Kidney epithelial cell (primary cell): ENCODE results near the gene ANKRD17. TPM values are rescaled to one million over a fixed set of nuclear protein-coding genes. Genes with fewer than 3 reads are reported as not detected.

Source experiments
- DNase-seq: peaks from one replicate; pipeline ENCODE4 v3.0.0-alpha.2; 2010; ENCODE audit warnings: low read depth
- H3K27me3 ChIP-seq: 2 replicates; pipeline ENCODE4 v1.6.0; 2011; ENCODE audit warnings: low read length; ENCODE audit not compliant: control insufficient read depth, insufficient read depth
- H3K36me3 ChIP-seq: 2 replicates; pipeline ENCODE4 v1.5.1; 2011; ENCODE audit warnings: low read length; ENCODE audit not compliant: control insufficient read depth, insufficient read depth
- H3K4me3 ChIP-seq: 2 replicates; pipeline ENCODE4 v1.5.1; 2011; ENCODE audit warnings: low read depth, mild to moderate bottlenecking, control low read depth, low read length
- CTCF ChIP-seq: IDR thresholded peaks from 2 replicates; pipeline ENCODE4 v1.5.1; 2011; ENCODE audit warnings: mild to moderate bottlenecking, moderate library complexity, low read length, control low read depth, inconsistent platforms; ENCODE audit not compliant: insufficient read depth, poor library complexity, severe bottlenecking
- total RNA-seq: library from RNA; depleted of rRNA; stranded (reverse); fragments of >200 nt; gene quantifications from 2 replicates; pipeline ENCODE4 v1.2.3, GENCODE V29; 2015

The ANKRD17 gene
- total RNA-seq, 1 donor from 2014 or later, result 39.9 TPM

- no peaks in the 10 kb centered on the region for H3K27me3 ChIP-seq
- H3K36me3 ChIP-seq, result no peaks in the 10 kb centered on the region
- TF ChIP-seq CTCF, result no peak
- H3K4me3 ChIP-seq, result no peak overlapping the region
- no peak for DNase-seq
These were observed 204.6 kb downstream of the ANKRD17 start for GRCh38 chr4:73053974-73054480.

GRCh38 chr4:73053076-73053475 is 205.5 kb downstream of the ANKRD17 start:
- no peak for TF ChIP-seq CTCF
- no peak for DNase-seq

GRCh38 chr4:73051625-73052024 is 207.0 kb downstream of the ANKRD17 start:
- TF ChIP-seq CTCF, result no peak
- Histone ChIP-seq H3K27me3 (no peaks in the 10 kb centered on the region), H3K4me3 (no peak overlapping the region), H3K36me3 (no peaks in the 10 kb centered on the region)
- no peak for DNase-seq

More at GRCh38 chr4:73053076-73053475, 205.5 kb downstream of the ANKRD17 start:
- H3K4me3 ChIP-seq, result no peak overlapping the region
- H3K36me3 ChIP-seq, result no peaks in the 10 kb centered on the region
- no peaks in the 10 kb centered on the region for H3K27me3 ChIP-seq

- TF ChIP-seq CTCF, result no peak
- no peak for DNase-seq
- H3K27me3 ChIP-seq, result no peaks in the 10 kb centered on the region
- H3K4me3 ChIP-seq, result no peak overlapping the region
- no peaks in the 10 kb centered on the region for H3K36me3 ChIP-seq
These were observed 212.7 kb downstream of the ANKRD17 start for GRCh38 chr4:73045879-73046278.

DNA sequence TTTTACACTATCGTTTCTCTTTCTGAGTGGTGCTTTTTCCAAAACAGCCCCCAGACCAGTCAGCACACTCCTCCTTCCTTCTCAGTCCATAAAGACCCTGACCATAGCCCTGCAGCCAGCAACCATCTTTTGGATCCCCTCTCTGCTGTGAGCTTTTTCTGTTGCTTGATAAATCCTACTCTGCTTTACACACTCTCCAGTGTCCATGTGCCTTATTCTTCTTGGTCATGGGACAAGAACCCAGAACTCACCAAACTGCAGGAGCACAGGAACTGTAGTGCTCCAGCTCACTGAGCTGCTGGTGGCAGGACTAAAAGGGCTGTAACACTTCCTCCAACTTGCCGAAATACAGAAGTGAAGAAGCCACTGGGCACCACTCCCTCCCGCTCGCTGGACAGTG is 221.5 kb downstream of the ANKRD17 start:
- no peak for DNase-seq
- H3K36me3 ChIP-seq, result no peaks in the 10 kb centered on the region
- H3K4me3 ChIP-seq, result no peak overlapping the region
- no peaks in the 10 kb centered on the region for H3K27me3 ChIP-seq
- no peak for TF ChIP-seq CTCF

DNA sequence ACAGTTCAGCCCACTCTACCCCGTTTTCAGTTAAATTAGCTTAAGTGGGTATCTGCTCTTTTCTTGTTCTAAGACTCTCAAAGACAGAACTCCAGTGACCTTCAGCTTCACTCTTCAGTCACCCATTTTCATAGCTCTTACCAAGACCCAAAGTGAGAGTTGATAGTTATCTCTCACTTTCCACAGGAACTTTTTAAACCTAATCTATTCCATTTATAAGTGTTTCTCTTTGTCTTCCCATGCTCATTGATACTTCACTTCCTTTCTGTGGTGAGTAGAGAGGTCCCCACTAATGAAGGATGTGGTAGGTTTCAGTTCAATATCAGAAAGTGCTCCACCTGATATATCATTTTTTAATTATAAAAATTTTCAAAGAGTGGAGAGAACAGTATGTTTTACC is 222.5 kb downstream of the ANKRD17 start:
- no peak for TF ChIP-seq CTCF
- Histone ChIP-seq H3K4me3 (no peak overlapping the region), H3K36me3 (no peaks in the 10 kb centered on the region), H3K27me3 (no peaks in the 10 kb centered on the region)
- DNase-seq, result no peak
